HG03095 (cell line): ENCODE results near the gene FICD.
A peak's percentile ranks its signal among the peaks of the same experiment; 100 is the strongest.

Source experiments
- ATAC-seq: cut with Tn5 transposase; IDR thresholded peaks from one replicate; pipeline ENCODE4 v1.9.1; 2021; ENCODE audit warnings: moderate library complexity; ENCODE audit not compliant: unreplicated experiment

Gene FICD

DNA sequence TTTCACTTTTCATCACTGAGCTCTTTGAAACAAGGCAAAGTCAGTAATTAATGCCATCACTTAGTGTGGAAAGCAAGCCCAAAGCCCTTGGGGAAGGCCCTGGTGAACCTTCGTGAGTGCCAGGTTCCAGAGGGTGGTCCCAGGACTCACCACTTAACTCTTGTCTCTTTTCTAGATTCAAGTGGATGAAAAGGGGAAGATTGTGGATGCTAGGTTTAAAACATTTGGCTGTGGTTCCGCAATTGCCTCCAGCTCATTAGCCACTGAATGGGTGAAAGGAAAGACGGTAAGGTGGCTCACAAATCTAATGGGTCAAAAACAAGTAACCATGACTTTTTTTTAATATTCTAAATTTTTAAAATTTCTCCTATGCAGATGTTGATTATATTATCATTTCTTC lies 50.1 kb downstream of the FICD start:
- no peak for ATAC-seq

DNA sequence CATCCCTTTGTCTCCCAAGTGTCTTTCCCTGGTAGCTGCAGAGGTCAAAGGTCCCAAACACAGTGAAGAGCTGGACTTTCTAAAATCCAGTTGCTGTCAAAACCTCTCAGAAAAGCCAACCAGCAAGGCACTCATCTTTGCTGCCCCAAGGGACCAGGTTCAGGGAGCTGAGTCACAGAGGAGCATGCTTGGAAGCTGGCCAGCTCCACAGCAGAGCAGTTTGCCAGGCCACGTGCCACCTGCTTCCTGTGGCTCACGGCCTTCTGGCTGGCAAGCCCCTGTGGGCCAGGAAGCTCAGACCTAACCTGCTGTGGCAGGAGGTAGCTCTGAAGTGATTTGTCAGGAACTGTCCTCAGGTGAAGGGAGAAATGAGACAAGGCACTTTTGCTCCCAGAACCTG lies 50.9 kb downstream of the FICD start:
- no peak for ATAC-seq

DNA sequence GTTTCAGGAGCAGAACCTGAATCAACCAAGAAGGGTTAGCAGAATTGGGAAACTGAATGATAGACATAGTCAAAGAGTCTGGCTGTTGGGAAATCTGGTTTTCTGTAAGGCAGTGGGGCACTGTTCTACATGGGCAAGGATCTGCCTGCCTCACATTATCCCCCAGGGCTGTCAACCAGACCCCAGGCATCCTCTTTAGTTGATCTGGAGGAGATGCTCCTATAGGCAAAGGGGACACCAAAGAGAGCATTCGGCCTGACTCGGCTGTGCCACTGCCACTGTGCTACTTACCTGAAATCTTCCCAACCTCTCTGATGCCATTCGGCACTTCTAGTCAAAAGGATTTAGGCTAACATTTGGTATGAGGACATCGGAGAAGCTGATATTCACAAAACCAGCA lies 51.4 kb downstream of the FICD start:
- no peak for ATAC-seq

DNA sequence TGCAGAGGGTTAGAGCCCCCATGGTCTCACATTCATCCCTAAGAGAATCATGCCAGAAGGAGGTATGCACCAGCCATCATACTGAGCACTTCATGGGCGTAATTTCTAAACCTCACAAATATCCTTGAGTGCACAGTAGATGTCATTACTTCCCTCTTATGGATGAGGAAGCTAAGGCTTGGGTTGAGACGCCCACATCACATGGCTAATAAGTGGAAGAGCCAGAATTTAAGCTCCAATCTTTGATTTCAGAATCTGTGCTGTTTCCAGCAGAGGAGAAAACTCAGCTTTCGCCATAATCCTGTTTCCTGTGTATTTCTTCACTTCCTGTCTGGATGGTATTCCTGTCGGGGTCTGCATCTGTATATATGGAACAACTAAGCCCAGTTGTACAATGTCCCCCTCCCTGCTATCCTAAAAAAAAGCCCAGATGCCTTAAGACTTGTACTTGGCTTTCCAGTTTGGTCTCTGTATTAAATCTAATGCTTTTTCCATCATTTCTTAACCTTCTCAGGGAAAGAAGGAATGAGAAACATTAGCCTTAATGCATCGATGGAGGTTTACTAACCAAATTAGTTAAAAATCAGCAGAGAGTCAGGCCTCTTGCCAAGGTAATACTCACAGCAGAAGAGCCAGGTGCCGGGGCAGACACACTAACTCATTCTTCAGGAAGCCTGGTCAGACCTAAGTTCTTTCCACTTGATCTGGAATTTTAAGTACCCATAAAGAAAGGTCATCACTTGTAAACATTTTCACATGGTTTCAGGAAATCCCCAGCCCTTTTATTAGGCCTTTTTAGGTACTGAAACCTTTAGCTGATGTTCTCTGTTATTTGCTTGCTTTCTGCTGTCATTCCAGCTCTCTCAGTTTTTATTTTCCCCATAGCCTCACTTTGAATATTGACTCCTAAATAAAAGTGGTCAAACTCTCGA lies 52.6 kb downstream of the FICD start:
- no peak for ATAC-seq

DNA sequence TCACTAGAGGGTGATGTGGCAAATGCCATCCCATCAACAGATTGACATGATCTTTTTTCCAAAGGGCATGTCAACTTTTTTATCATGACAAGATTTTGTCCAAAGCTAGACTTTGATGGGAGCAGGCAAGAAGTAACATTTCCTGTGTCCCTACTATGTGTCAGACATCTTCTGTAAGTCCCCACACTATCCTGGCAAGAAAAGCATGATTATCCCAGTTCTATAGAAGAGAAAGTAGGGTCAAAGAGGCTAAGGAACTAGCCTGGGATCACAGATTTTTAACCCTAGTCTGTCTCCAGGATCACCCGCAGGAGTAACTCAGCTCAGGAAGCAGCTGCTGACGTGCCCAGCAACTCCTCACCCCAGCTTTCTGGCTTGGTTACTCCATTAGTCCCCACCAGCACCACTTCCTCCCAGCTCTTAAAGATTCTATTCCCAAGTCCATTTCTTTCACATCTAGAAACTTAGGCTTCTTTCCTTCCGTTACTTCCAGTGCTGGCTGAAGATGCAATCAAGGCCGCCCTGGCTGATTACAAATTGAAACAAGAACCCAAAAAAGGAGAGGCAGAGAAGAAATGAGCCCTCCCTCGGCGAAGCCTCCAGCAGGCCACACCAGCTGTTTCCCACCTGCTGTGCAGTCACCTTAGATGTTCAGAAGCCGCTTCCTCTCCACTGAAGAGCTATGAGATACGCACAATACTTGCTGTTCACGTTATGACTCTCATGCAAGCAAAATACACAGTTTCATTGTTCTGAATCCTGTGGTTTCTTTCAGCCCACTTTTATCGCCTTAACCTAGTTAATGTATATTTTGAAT lies 53.5 kb downstream of the FICD start:
- peak; percentile 68 for ATAC-seq
